H9 (cell line): ENCODE measurements around the gene E2F1. TPM values are rescaled to one million over a fixed set of nuclear protein-coding genes. Genes with fewer than 3 reads are reported as not detected.

Experiments used
- DNase-seq: peaks from one replicate; pipeline ENCODE4 v3.0.0-alpha.2; 2017
- H2AFZ ChIP-seq: one replicate; pipeline ENCODE4 v1.6.1; 2013; ENCODE audit warnings: mild to moderate bottlenecking, low read length, control low read depth, moderate library complexity
- H2AK5ac ChIP-seq: 2 replicates; pipeline ENCODE4 v1.6.1; 2013; ENCODE audit warnings: low read length, control low read depth, mixed read lengths; ENCODE audit not compliant: insufficient read length
- H2BK120ac ChIP-seq: one replicate; pipeline ENCODE4 v1.6.1; 2013; ENCODE audit warnings: low read depth, mild to moderate bottlenecking, low read length, control low read depth, inconsistent platforms; ENCODE audit not compliant: poor library complexity, severe bottlenecking
- H2BK12ac ChIP-seq: 2 replicates; pipeline ENCODE4 v1.6.1; 2013; ENCODE audit warnings: low read length, control low read depth, mixed read lengths, low read depth; ENCODE audit not compliant: insufficient read length
- H2BK15ac ChIP-seq: 2 replicates; pipeline ENCODE4 v1.6.1; 2013; ENCODE audit warnings: low read depth, low read length, control low read depth
- H2BK20ac ChIP-seq: one replicate; pipeline ENCODE4 v1.6.1; 2013; ENCODE audit warnings: low read depth, mild to moderate bottlenecking, low read length, control low read depth, inconsistent platforms; ENCODE audit not compliant: poor library complexity, severe bottlenecking
- H2BK5ac ChIP-seq: 2 replicates; pipeline ENCODE4 v1.6.1; 2013; ENCODE audit warnings: low read length, control low read depth, mixed read lengths; ENCODE audit not compliant: insufficient read length
- H3K14ac ChIP-seq: 2 replicates; pipeline ENCODE4 v1.6.1; 2013; ENCODE audit warnings: low read length, control low read depth; ENCODE audit not compliant: insufficient read depth
- H3K18ac ChIP-seq: 2 replicates; pipeline ENCODE4 v1.6.1; 2013; ENCODE audit warnings: low read depth, mild to moderate bottlenecking, mixed read lengths, low read length, control low read depth; ENCODE audit not compliant: insufficient read length
- H3K23ac ChIP-seq: 2 replicates; pipeline ENCODE4 v1.6.1; 2013; ENCODE audit warnings: low read length, control low read depth, mixed read lengths, low read depth; ENCODE audit not compliant: insufficient read length
- H3K23me2 ChIP-seq: 2 replicates; pipeline ENCODE4 v1.6.1; 2013; ENCODE audit warnings: low read depth, mild to moderate bottlenecking, mixed read lengths, low read length, control low read depth; ENCODE audit not compliant: insufficient read length, poor library complexity, severe bottlenecking
- H3K27ac ChIP-seq: 2 replicates; pipeline ENCODE4 v1.5.1; 2013; ENCODE audit warnings: low read length, control low read depth, mixed read lengths, low read depth; ENCODE audit not compliant: insufficient read length
- H3K27me3 ChIP-seq: 2 replicates; pipeline ENCODE4 v1.6.1; 2013; ENCODE audit warnings: low read length, control low read depth, inconsistent platforms; ENCODE audit not compliant: insufficient read depth
- H3K4ac ChIP-seq: 2 replicates; pipeline ENCODE4 v1.6.1; 2013; ENCODE audit warnings: low read depth, mild to moderate bottlenecking, control low read depth, inconsistent platforms, low read length, moderate library complexity
- H3K4me1 ChIP-seq: 2 replicates; pipeline ENCODE4 v1.6.1; 2013; ENCODE audit warnings: low read length, control low read depth, inconsistent platforms; ENCODE audit not compliant: insufficient read depth
- H3K4me2 ChIP-seq: 2 replicates; pipeline ENCODE4 v1.6.1; 2013; ENCODE audit warnings: low read length, control low read depth, mixed read lengths; ENCODE audit not compliant: insufficient read length, insufficient read depth
- H3K56ac ChIP-seq: 2 replicates; pipeline ENCODE4 v1.6.1; 2013; ENCODE audit warnings: low read depth, mild to moderate bottlenecking, mixed read lengths, low read length, control low read depth; ENCODE audit not compliant: insufficient read length
- H3K79me1 ChIP-seq: 2 replicates; pipeline ENCODE4 v1.6.1; 2013; ENCODE audit warnings: low read depth, mild to moderate bottlenecking, moderate library complexity, low read length, control low read depth, inconsistent platforms; ENCODE audit not compliant: insufficient read depth, poor library complexity, severe bottlenecking
- H3K79me2 ChIP-seq: 2 replicates; pipeline ENCODE4 v1.6.1; 2013; ENCODE audit warnings: low read length, control low read depth, inconsistent platforms; ENCODE audit not compliant: insufficient read depth
- H3K9ac ChIP-seq: 2 replicates; pipeline ENCODE4 v1.6.1; 2013; ENCODE audit warnings: low read length, control low read depth, mixed read lengths; ENCODE audit not compliant: insufficient read length; ENCODE audit errors: extremely low read depth
- H3K9me3 ChIP-seq: one replicate; pipeline ENCODE4 v1.6.1; 2013; ENCODE audit warnings: low read depth, low read length, inconsistent platforms; ENCODE audit not compliant: control insufficient read depth
- H3T11ph ChIP-seq: one replicate; pipeline ENCODE4 v1.6.1; 2013; ENCODE audit warnings: mild to moderate bottlenecking, low read length, control low read depth, inconsistent platforms
- H4K20me1 ChIP-seq: one replicate; pipeline ENCODE4 v1.6.1; 2013; ENCODE audit not compliant: control insufficient read depth, insufficient read length, insufficient read depth
- H4K5ac ChIP-seq: 2 replicates; pipeline ENCODE4 v1.6.1; 2013; ENCODE audit warnings: low read depth, mild to moderate bottlenecking, mixed read lengths, low read length, control low read depth; ENCODE audit not compliant: insufficient read length
- H4K8ac ChIP-seq: replicated peaks from 2 replicates; pipeline ENCODE4 v1.6.1; 2013; ENCODE audit warnings: low read length, control low read depth, mixed read lengths, low read depth; ENCODE audit not compliant: insufficient read length
- H4K91ac ChIP-seq: 2 replicates; pipeline ENCODE4 v1.6.1; 2013; ENCODE audit warnings: low read depth, mild to moderate bottlenecking, moderate library complexity, mixed read lengths, low read length, control low read depth; ENCODE audit not compliant: insufficient read length
- H3K27ac Mint-ChIP-seq, 3 experiments: 2 replicates in 2 of 3; 3 replicates in 1 of 3; pipeline ENCODE4 v1.8.0; 2020 to 2021; ENCODE audit warnings: mixed read lengths in 3 of 3, mild to moderate bottlenecking in 1 of 3, moderate library complexity in 1 of 3
- H3K27me3 Mint-ChIP-seq: 2 replicates; pipeline ENCODE4 v1.8.0; 2021; ENCODE audit warnings: low read depth, mild to moderate bottlenecking, moderate library complexity, mixed read lengths
- H3K36me3 Mint-ChIP-seq, 3 experiments: 2 replicates in 2 of 3; 3 replicates in 1 of 3; pipeline ENCODE4 v1.8.0; 2020 to 2021; ENCODE audit warnings: low read depth in 3 of 3, mixed read lengths in 3 of 3; ENCODE audit not compliant: insufficient read depth in 1 of 3
- H3K4me1 Mint-ChIP-seq, 2 experiments: 2 replicates each; pipeline ENCODE4 v1.8.0; 2020; ENCODE audit warnings: mixed read lengths in 2 of 2
- H3K4me3 Mint-ChIP-seq, 2 experiments: 2 replicates in 1 of 2; 3 replicates in 1 of 2; pipeline ENCODE4 v1.8.0; 2020 to 2021; ENCODE audit warnings: mild to moderate bottlenecking in 2 of 2, mixed read lengths in 2 of 2, moderate library complexity in 1 of 2
- H3K9me3 Mint-ChIP-seq, 2 experiments: 2 replicates in 1 of 2; 3 replicates in 1 of 2; pipeline ENCODE4 v1.8.0; 2020; ENCODE audit warnings: mild to moderate bottlenecking in 2 of 2, mixed read lengths in 2 of 2, moderate library complexity in 1 of 2
- CTCF ChIP-seq: fragments of 200-600 bp; sonication (generic); conservative IDR thresholded peaks from 3 replicates; pipeline ENCODE4 v1.8.0; 2021; ENCODE audit warnings: antibody characterized with exemption, mild to moderate bottlenecking
- WGBS: extraction: QIAGEN DNeasy Blood & Tissue Kit; methylation state at CpG from one replicate; pipeline ENCODE4 v1.1.7; 2013; ENCODE audit warnings: missing lambda C conversion rate, low lambda C conversion rate, mixed read lengths; ENCODE audit not compliant: insufficient read length; ENCODE audit errors: extremely low coverage; 5-methylcytosine and 5-hydroxymethylcytosine counted together
- total RNA-seq: library from RNA; stranded (reverse); gene quantifications from 2 replicates; pipeline ENCODE4 v1.2.1, GENCODE V29; 2021

E2F1 gene
- total RNA-seq, 1 experiment from 2014 or later = 58.7 TPM

- Histone ChIP-seq H3K9ac (no peak overlapping the region), H2BK5ac (no peak overlapping the region), H3K14ac (0 out of 2 replicates have a peak overlapping the region, but pooled peaks have one; percentile 37), H3K23ac (no peak overlapping the region), H4K20me1 (no peaks in the 10 kb centered on the region), H3K4me1 (no peaks in the 10 kb centered on the region), H2BK12ac (no peak overlapping the region), H3K18ac (peak overlapping the region; percentile 59), H3K27ac (no peak overlapping the region), H4K91ac (no peak overlapping the region), H3T11ph (no peak overlapping the region), H2AK5ac (no peak overlapping the region), H3K56ac (no peak overlapping the region), H2BK120ac (no peak overlapping the region), H4K5ac (no peak overlapping the region), H2BK20ac (no peak overlapping the region), H3K4ac (no peak overlapping the region), H2AFZ (peak overlapping the region; percentile 1), H3K79me2 (no peaks in the 10 kb centered on the region), H3K4me2 (peak overlapping the region; percentile 30), H3K27me3 (no peaks in the 10 kb centered on the region), H3K9me3 (no peaks in the 10 kb centered on the region), H3K23me2 (peaks cover 8% of the 10 kb centered on the region), H4K8ac (no peak overlapping the region), H3K79me1 (no peaks in the 10 kb centered on the region), H2BK15ac (no peak overlapping the region)
- peaks cover 3% of the 10 kb centered on the region for H3K27me3 Mint-ChIP-seq
- peaks cover 3 to 7% (median 5%) of the 10 kb centered on the region in 3 experiments; a peak in 6 of 7 replicates for H3K36me3 Mint-ChIP-seq
- no CpG with 5 or more reads among the region's 18 CpGs for WGBS
- no peak for TF ChIP-seq CTCF
- peak overlapping the region; percentile 29 to 86 (median 84); a peak in 4 of 7 replicates for H3K27ac Mint-ChIP-seq
- H3K9me3 Mint-ChIP-seq = peaks cover 2 to 7% of the 10 kb centered on the region in 2 experiments
- H3K4me3 Mint-ChIP-seq = peak overlapping the region; percentile 61 to 77
- H3K4me1 Mint-ChIP-seq = peaks cover 20 to 21% of the 10 kb centered on the region in 2 experiments
- DNase-seq = no peak
Observed at GRCh38 chr20:33730946-33731692, 44.9 kb upstream of the E2F1 start.
